Colonic mucosa (tissue), 4 donors: ENCODE data around the gene ZBTB48. TPM values are rescaled to one million over a fixed set of nuclear protein-coding genes. Genes with fewer than 3 reads are reported as not detected.

Source experiments
- DNase-seq: peaks from one replicate; pipeline ENCODE4 v3.0.0-alpha.2; 2020
- H3K27ac ChIP-seq: fragments of 200-600 bp; one replicate; pipeline ENCODE4 v1.8.0; 2021
- H3K27me3 ChIP-seq: fragments of 200-600 bp; one replicate; pipeline ENCODE4 v1.8.0; 2021
- H3K36me3 ChIP-seq: fragments of 200-600 bp; one replicate; pipeline ENCODE4 v1.8.0; 2021
- H3K4me1 ChIP-seq: fragments of 200-600 bp; one replicate; pipeline ENCODE4 v1.8.0; 2021; ENCODE audit warnings: mild to moderate bottlenecking
- H3K4me3 ChIP-seq: fragments of 200-600 bp; one replicate; pipeline ENCODE4 v1.8.0; 2021
- H3K9ac ChIP-seq, 2 donors: one replicate each; pipeline ENCODE4 v1.7.0; 2013; ENCODE audit warnings: control low read depth in 2 of 2, low read depth in 2 of 2, low read length in 2 of 2
- H3K9me3 ChIP-seq: fragments of 200-600 bp; one replicate; pipeline ENCODE4 v1.8.0; 2021
- CTCF ChIP-seq: fragments of 200-600 bp; IDR thresholded peaks from one replicate; pipeline ENCODE4 v1.8.0; 2022; ENCODE audit warnings: antibody characterized with exemption, mild to moderate bottlenecking
- intact Hi-C: fragments of 100-400 bp; cut with DNase I; formaldehyde crosslinking; loops from one replicate; pipeline ENCODE4 v1.14.1; 2022
- total RNA-seq, 2 donors: library from RNA; stranded (reverse); fragmentation: NEBNext Ultra II Directional in 1 of 2; extraction: Animal tissue kit (Norgen Biotek cat#: 25700) in 1 of 2; gene quantifications; one replicate each; pipeline ENCODE4 v1.2.1, GENCODE V29; 2021
- donor health status: healthy.
- donor health status: DM: no; HTN: no; CAD: no.
- donor health status: DM: no; HTN: no; CAD: no.

Gene ZBTB48
- total RNA-seq, 2 donors from 2014 or later: 37.0 to 44.5 TPM

- Histone ChIP-seq H3K27ac (peak overlapping the region; percentile 93), H3K36me3 (no peaks in the 10 kb centered on the region), H3K4me3 (peak overlapping the region; percentile 95), H3K4me1 (peaks cover 3% of the 10 kb centered on the region), H3K27me3 (no peaks in the 10 kb centered on the region), H3K9me3 (no peaks in the 10 kb centered on the region), H3K9ac (peak overlapping the region; percentile 72 to 80)
- peak; percentile 65 for DNase-seq
- TF ChIP-seq CTCF: no peak
- intact Hi-C loops: no loop called here
Observed at GRCh38 chr1:6612641-6613360, 33.0 kb downstream of the ZBTB48 start.

GRCh38 chr1:6613361-6614018 is 33.7 kb downstream of the ZBTB48 start, which contains the start of gene PHF13:
Gene PHF13 (plus strand): TSS chr1:6613731. CDS start chr1:6614067, 336 bp downstream.
- Histone ChIP-seq H3K36me3 (no peaks in the 10 kb centered on the region), H3K27ac (peak within 1 kb of the TSS; percentile 93), H3K9me3 (no peaks in the 10 kb centered on the region), H3K27me3 (no peaks in the 10 kb centered on the region), H3K9ac (peak within 1 kb of the TSS; percentile 72 to 86), H3K4me1 (peaks cover 3% of the 10 kb centered on the region), H3K4me3 (peak within 1 kb of the TSS; percentile 95)
- intact Hi-C loops: no loop called here
- peak; percentile 99 for DNase-seq
- TF ChIP-seq CTCF: no peak

GRCh38 chr1:6614019-6614928 is 34.5 kb downstream of the ZBTB48 start:
- no peaks in the 10 kb centered on the region for H3K9me3 ChIP-seq
- H3K36me3 ChIP-seq: no peaks in the 10 kb centered on the region
- TF ChIP-seq CTCF: no peak
- intact Hi-C loops: no loop called here
- H3K4me1 ChIP-seq: peaks cover 3% of the 10 kb centered on the region
- peak overlapping the region; percentile 61 to 86 for H3K9ac ChIP-seq
- H3K27ac ChIP-seq: peak overlapping the region; percentile 72
- DNase-seq: peak; percentile 58
- no peaks in the 10 kb centered on the region for H3K27me3 ChIP-seq
- peak overlapping the region; percentile 95 for H3K4me3 ChIP-seq

GRCh38 chr1:6614929-6615785 is 35.4 kb downstream of the ZBTB48 start:
- Histone ChIP-seq H3K27me3 (no peaks in the 10 kb centered on the region), H3K9me3 (no peaks in the 10 kb centered on the region), H3K4me1 (peaks cover 3% of the 10 kb centered on the region), H3K4me3 (peak overlapping the region; percentile 95), H3K27ac (peak overlapping the region; percentile 72), H3K36me3 (no peaks in the 10 kb centered on the region), H3K9ac (peak overlapping the region; percentile 61 to 70)
- intact Hi-C loops: no loop called here
- no peak for DNase-seq
- no peak for TF ChIP-seq CTCF
